NCI-H510A treated with DMSO at 0.1 percent for 48 hours (cell line): ENCODE results near the gene UBAC2.
"Not testable (repeated sequence)": the region's sequence is repeated elsewhere in the genome, so short reads cannot be mapped to it uniquely, and the experiment has no call there.

ENCODE experiments used
- DNase-seq: peaks from one replicate; lab custom pipeline; 2025; lab: John Stamatoyannopoulos, UW

The UBAC2 gene

DNA sequence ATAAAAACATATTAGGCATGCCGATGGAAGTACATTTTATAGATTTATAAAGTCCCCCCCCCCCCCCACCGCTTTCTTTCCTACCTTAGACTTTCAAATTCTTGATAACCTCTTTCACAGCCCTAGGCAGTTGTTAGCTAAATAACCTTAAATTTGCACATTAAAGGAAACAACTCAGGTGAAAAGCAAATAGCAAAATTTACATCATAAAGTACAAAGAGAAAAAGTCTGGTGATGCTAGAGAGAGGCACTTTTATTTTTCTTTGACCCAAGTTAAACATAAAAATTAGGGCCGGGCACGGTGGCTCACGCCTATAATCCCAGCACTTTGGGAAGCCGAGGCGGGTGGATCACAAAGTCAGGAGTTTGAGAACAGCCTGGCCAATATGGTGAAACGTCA is 15.0 kb upstream of the UBAC2 start:
- DNase-seq, result no peak

DNA sequence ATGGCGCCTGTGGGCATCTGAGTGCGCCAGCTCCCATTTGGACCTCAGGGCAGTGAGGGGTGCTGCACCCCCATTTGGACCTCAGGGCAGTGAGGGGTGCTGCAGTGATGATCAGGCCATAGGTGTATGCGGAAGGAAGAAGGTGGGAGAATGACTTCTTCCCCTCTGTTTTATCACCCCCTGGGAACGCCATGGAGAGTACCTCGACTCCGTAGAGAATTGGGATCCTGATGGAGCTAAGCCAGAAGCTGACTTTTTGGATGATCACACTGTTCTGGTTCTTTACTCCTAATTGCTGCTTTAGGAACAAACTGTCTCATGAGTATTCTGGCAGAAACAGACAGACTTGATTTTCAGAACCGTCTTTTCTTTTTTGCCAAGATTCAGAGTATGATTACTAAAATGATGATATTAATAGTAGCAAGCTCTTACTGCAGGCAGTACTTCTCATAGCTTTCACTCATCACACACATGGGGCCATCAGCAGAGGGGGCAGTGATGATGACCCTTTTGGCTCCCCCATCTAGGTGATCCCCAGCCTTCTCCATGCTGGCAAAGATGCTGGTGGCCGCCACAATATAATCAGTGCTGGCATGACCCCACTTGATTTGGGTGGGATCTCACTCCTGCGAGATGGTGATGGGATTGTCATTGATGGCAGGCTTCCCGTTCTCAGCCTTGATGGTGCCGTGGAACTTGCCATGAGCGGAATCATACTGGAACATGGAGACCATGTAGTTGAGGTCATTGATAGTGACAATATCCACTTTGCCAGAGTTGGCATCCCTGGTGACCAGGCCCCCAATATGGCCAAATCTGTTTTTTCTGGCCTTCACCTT is 10.3 kb upstream of the UBAC2 start:
- no peak for DNase-seq

DNA sequence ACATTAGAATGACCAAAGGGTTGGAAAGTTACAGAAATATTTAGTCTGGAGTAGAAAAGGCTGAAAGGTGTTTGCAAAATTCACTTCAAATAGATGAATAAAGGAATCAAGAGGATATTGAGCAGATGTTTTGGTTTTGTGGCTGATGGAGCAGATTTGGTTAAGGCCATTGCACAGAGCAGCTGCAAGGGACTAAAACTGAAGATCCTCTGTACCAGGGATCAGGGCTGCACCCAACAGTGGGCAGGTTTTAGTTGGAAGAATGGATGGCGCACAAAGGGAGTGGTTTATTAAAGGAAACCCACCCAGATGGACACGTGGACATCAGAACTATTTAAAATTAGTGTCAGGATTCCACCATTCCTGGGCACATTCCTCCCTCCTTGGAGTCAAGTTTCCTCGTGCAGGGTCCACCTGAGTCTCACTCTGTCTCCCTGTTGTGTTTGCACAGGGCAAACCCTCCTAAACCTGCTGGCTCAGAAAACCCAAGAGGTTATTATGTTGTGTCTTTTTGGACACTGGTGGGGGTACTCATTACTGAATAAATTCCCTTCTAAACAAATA is 9.2 kb upstream of the UBAC2 start:
- DNase-seq, result peak; percentile 50

DNA sequence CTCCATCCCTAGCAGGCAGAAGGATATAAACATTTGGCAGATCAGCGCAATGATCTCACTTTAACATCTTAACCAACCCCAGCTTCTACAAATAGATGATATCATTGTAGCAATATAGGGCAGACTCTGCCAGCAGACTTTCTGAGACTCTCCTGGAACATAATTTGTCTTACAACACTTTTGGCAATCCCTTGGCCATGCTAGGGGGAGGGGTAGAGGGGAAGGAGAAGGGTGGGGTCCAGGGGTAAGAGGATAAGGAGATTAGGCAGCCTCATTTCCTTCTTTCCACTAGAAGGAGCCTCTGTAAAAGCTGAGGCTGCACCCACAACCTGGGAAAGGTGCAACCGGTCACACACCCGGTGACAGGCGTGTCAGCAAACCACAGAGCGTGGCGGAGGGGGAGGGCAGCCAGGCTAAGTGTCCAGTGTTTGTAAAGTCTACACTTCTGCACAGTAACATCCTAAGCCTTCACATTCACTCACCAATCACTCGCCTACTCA is 8.7 kb upstream of the UBAC2 start:
- DNase-seq, result peak; percentile 59

DNA sequence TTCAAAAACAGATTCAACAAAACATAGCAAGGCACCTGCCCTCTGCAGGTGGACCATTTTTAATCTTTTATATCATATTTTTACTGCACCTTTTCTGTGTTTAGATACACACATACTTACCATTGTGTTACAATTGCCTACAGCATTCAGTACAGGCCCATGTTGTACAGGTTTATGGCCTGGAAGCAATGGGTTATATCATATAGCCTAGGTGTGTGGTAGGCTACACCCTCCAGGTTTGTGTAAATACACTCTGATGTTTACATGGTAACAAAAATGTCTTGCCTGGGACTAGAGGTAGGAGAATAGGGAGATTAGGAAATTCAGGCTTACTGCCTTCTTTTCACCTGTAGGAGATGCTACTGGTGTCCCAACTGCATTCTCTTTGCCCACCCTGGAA is 8.2 kb upstream of the UBAC2 start:
- DNase-seq, result no peak

DNA sequence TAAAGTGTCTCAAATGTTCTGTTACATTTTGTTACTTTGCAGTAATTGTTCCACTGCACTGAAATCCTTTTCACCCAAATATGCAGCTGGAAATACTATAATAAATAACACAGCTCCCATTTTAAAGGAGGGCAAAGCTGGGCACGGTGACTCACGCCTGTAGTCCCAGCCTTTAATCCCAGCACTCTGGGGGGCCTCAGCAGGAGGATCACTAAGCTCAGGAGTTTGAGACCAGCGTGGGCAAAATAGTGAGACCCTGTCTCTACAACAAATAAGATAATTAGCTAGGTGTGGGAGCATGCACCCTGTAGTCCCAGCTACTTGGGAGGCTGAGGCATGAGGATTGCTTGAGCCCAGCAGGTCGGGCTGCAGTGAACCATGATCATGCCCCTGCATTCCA is 7.5 kb upstream of the UBAC2 start:
- no peak for DNase-seq

- DNase-seq, result peak; percentile 20
Measured at GRCh38 chr13:99196466-99197116, 4.1 kb upstream of the UBAC2 start.

GRCh38 chr13:99197117-99197651 is 3.5 kb upstream of the UBAC2 start:
- peak; percentile 47 for DNase-seq

DNA sequence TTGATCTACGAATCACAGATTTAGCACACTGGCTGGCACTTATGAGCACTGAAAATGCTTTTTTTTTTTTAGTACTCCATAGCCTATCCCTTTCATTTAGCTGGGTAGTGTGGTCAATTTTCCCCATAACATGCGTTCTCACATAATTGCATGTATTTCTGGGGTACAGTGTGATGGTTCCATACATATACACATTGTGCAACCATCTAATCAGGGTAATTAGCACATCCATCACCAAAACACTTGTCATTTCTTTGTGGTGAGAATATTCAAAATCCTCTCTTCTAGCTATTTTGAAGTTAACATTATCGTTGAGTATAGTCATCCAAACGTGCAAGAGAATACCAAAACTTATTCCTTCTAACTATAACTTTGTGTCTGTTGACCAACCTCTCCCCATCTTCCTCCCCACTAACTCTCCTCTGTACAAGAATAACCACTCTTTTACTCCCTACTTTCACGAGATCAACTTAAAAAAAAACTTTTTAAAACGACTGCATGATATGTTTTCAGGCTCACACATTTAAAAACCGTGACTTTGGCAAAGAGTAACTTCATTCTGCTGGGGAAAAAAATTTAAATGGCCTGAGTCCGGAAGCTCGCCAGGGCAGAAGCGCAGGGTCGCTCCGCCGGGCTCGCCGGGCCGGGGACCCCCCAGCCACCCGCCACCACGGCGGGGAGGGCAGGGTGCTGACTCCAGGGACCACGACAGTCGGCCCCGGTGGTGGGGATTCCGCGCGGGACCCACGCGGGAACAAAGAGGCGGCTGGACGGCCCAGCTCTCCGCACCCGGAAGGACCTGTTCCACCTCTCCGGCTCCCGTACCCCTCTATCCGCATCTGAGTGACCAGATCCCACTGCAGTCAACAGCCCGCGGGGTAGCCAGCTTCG is 868 bp upstream of the UBAC2 start:
- no peak for DNase-seq

DNA sequence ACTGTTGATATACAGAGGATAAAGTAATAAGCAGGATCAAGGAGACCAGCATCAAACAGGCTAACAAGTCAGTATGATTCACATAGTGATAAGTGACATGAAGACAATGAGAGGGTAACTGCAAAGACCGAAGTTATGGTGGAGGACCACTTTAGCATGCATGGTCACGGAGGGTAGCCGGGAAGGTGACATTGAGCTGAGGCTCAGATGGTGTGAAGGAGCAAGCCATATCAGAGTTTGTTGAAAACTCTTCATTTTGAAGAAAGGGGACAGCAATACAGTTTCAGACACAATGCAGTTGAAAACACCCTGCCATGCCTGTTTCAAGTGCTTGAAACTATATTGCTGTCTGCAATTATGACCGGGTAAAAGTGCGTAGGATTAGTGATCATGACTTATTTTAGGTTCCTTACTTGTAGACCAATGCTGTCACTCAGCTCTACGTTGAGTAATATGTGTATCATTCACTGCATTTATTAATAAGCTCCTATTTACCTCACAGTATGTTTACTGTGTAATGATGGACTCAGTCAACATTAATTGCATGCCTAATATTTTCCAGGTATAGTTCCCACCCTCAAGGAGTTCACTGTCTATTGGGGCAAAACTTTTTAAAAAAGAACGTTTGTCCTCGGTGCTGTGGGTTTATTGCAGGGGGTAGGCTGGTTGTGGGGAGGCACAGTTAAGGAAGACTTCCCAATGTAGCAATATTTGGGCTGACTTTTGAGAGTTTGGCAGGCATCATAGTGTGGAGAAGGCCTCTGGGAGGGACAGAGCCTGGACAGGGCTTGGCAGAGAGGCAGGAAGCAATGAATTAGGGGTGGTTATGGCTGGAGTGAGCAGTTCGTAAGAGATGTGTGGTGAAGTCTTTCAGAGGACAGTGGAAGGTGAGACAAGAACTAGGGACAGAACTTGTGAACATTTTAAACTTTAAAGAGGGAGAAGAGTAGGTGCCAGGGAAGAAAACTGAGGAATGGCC is 3.2 kb downstream of the UBAC2 start:
- no peak for DNase-seq

- no peak for DNase-seq
Measured at GRCh38 chr13:99205621-99206220, 5.1 kb downstream of the UBAC2 start.

DNA sequence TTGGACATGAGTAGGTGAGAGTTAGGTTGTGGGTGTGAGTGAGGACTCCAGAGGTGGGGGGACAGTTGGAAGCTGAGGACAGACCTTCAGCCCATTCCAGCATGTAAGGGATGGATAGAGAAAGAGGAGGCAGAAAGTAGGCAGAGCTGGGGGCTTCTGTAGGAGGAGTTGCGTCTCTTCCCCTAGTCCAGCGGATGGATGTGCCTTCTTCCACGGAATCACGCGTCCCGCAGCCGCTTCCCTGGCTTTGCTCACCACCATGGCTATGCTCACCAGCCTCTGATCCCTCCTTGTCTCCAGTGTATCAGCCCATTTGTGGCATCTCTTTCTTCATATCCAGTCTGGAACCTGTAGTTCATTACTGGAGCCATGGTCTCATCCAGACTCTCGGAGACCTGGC is 5.6 kb downstream of the UBAC2 start:
- no peak for DNase-seq

DNA sequence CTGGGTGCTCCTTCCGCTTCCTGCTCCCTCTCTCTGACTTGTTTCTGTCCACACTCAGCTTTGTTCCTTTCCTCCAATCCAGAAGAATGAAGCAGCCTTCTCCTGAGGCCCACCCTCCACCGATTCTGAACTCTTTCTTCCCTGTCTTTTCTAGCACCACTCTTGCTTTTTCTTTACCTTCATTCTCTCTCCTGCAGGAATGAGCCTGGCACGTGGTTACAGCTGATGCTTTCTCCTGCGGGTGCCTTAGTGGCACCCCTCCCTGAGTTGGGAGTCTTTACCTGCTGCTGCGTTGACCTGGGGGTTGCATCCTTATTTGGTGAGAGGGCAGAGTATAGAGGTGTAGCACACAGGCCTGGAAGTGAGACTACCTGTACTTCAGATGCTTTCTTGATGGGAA is 6.2 kb downstream of the UBAC2 start:
- no peak for DNase-seq

DNA sequence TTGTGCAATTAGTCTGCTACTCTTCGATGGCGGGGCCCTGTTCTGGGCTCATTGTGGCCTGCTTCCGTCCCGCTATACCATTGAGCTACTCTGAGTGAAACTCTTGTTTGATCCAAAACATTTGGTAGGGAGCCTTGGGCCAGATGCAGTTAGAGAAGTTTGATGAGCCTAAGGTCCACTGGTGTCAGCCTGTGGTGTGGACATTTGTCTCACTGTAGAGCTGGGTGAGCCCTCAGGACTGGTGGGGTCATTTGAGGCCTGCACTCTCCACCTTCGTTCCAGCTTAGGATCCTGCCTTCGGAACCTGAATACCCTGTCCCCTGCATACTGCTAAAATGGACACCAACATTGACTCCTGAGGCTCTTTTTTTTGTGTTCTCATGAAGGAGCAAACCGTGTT is 6.9 kb downstream of the UBAC2 start:
- DNase-seq, result no peak

DNA sequence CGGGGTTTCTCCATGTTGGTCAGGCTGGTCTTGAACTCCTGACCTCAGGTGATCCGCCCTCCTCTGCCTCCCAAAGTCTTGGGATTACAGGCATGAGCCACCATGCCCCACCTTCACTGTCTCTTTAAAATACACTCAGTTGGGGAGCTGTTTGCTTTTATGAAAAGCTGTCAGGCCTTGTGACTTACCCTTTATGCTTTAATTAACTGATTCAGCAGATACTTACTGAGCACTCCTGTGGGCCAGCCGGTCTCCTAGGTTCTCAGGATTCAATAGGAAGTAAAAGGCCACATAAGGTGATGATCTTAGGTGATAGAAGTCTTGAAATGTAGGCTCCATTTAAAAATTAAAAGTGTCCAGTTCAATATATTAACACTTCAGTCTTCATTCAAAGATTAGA is 7.5 kb downstream of the UBAC2 start:
- no peak for DNase-seq

GRCh38 chr13:99208845-99209527 is 8.3 kb downstream of the UBAC2 start:
- DNase-seq, result no peak

- not testable (repeated sequence) for DNase-seq
Measured at GRCh38 chr13:99210627-99211026, 10.0 kb downstream of the UBAC2 start.

DNA sequence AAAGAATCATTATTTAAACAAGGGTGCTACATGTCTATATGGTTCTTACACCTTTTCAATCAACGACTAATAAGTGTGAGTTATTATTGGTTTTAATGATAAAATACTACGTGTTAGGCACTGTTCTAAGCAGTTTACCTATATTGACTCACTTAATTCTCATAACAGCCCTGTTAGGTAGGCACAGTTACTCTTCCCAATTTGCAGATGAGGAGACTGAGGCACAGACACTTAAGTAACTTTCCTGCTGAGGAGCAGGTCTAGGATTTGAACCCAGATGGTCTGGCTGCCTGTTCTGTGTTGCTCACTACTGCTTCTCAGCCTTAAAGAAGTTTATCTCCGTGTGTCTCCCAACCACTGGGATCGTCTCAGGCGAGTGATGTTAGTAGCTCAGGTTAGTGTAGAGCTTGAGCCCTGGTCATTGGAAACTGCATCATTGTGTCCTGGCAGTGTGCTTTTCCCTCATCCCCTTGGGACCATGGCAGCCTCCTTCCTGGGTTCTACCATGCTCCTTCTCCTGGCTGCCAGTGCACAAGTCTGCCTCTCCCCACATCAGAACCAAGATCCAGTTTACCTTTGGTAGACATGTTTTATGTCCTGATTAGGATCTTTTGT is 10.9 kb downstream of the UBAC2 start:
- DNase-seq, result no peak

- no peak for DNase-seq
Measured at GRCh38 chr13:99214232-99214631, 13.6 kb downstream of the UBAC2 start.
